WTC11 (cell line): ENCODE results near the gene NR2F6. TPM values are rescaled to one million over a fixed set of nuclear protein-coding genes. Genes with fewer than 3 reads are reported as not detected.

Experiments
- ATAC-seq: fragments of 200-7000 bp; cut with Tn5 transposase; 2 replicates; pipeline ENCODE4 v1.10.0; 2021; ENCODE audit warnings: mild to moderate bottlenecking, moderate library complexity
- CTCF ChIA-PET: fragments of 300-600 bp; sonication (Branson Sonifier 250); formaldehyde crosslinking; loops from one replicate; lab custom pipeline; 2021; ENCODE audit warnings: antibody characterized with exemption; lab: Charles Lee
- POLR2A ChIA-PET: fragments of 350-600 bp; sonication (Branson Sonifier 250); formaldehyde crosslinking; loops from one replicate; lab custom pipeline; 2021; ENCODE audit warnings: antibody characterized with exemption; lab: Charles Lee
- DNase-seq: peaks from one replicate; pipeline ENCODE4 v3.0.0; 2021; ENCODE audit warnings: low spot score
- H3K27ac Mint-ChIP-seq: 2 replicates; pipeline ENCODE4 v1.8.0; 2021; ENCODE audit warnings: mixed read lengths
- H3K27me3 Mint-ChIP-seq: 2 replicates; pipeline ENCODE4 v1.8.0; 2021; ENCODE audit warnings: low read depth, mild to moderate bottlenecking, moderate library complexity, mixed read lengths
- H3K36me3 Mint-ChIP-seq: 2 replicates; pipeline ENCODE4 v1.8.0; 2021; ENCODE audit warnings: mixed read lengths
- H3K4me1 Mint-ChIP-seq: 2 replicates; pipeline ENCODE4 v1.8.0; 2022; ENCODE audit warnings: mixed read lengths
- H3K4me3 Mint-ChIP-seq: 2 replicates; pipeline ENCODE4 v1.8.0; 2021; ENCODE audit warnings: mild to moderate bottlenecking, moderate library complexity, mixed read lengths
- H3K9me3 Mint-ChIP-seq: 2 replicates; pipeline ENCODE4 v1.8.0; 2021; ENCODE audit warnings: mixed read lengths
- CREB1 ChIP-seq: sonication (generic); formaldehyde crosslinking; IDR thresholded peaks from 2 replicates; pipeline ENCODE4 v1.8.0; 2023; ENCODE audit warnings: mild to moderate bottlenecking, missing genetic modification reagents
- EMX1 ChIP-seq: fragments of 250-450 bp; sonication (Bioruptor Pico); IDR thresholded peaks from 2 replicates; pipeline ENCODE4 v1.8.0; 2021; ENCODE audit warnings: mild to moderate bottlenecking
- FOXJ3 ChIP-seq: sonication (generic); formaldehyde crosslinking; IDR thresholded peaks from 2 replicates; pipeline ENCODE4 v1.9.0; 2021; ENCODE audit warnings: missing genetic modification reagents, mild to moderate bottlenecking, borderline replicate concordance
- FOXP1 ChIP-seq: sonication (generic); formaldehyde crosslinking; IDR thresholded peaks from 2 replicates; pipeline ENCODE4 v1.8.0; 2022; ENCODE audit warnings: missing genetic modification reagents, mild to moderate bottlenecking, moderate library complexity, borderline replicate concordance
- FOXP4 ChIP-seq: sonication (generic); formaldehyde crosslinking; IDR thresholded peaks from 2 replicates; pipeline ENCODE4 v1.8.0; 2022; ENCODE audit warnings: mild to moderate bottlenecking, missing genetic modification reagents
- GRHL2 ChIP-seq: fragments of 250-450 bp; sonication (Bioruptor Pico); IDR thresholded peaks from 2 replicates; pipeline ENCODE4 v1.8.0; 2022; ENCODE audit warnings: mild to moderate bottlenecking, moderate library complexity; ENCODE audit not compliant: insufficient replicate concordance, severe bottlenecking
- KAT7 ChIP-seq: sonication (generic); formaldehyde crosslinking; IDR thresholded peaks from 2 replicates; pipeline ENCODE4 v1.8.1; 2023; ENCODE audit warnings: missing genetic modification reagents, mild to moderate bottlenecking, borderline replicate concordance
- MAX ChIP-seq: sonication (generic); formaldehyde crosslinking; IDR thresholded peaks from 2 replicates; pipeline ENCODE4 v1.8.0; 2022; ENCODE audit warnings: mild to moderate bottlenecking, missing genetic modification reagents
- MLX ChIP-seq: sonication (generic); formaldehyde crosslinking; IDR thresholded peaks from 2 replicates; pipeline ENCODE4 v1.8.1; 2023; ENCODE audit warnings: mild to moderate bottlenecking, missing genetic modification reagents, moderate library complexity
- MXD4 ChIP-seq: fragments of 250-450 bp; sonication (Bioruptor Pico); IDR thresholded peaks from 2 replicates; pipeline ENCODE4 v1.8.0; 2021; ENCODE audit warnings: mild to moderate bottlenecking, moderate library complexity, borderline replicate concordance
- MYBL2 ChIP-seq: sonication (generic); formaldehyde crosslinking; IDR thresholded peaks from 2 replicates; pipeline ENCODE4 v1.8.1; 2023; ENCODE audit warnings: mild to moderate bottlenecking, moderate library complexity, missing genetic modification reagents
- NFE2L1 ChIP-seq: sonication (generic); formaldehyde crosslinking; IDR thresholded peaks from 2 replicates; pipeline ENCODE4 v1.8.1; 2023; ENCODE audit warnings: missing genetic modification reagents
- NFYB ChIP-seq: sonication (generic); formaldehyde crosslinking; conservative IDR thresholded peaks from 2 replicates; pipeline ENCODE4 v1.8.0; 2022; ENCODE audit warnings: low read depth, missing genetic modification reagents
- NR1H2 ChIP-seq: sonication (generic); formaldehyde crosslinking; IDR thresholded peaks from 2 replicates; pipeline ENCODE4 v1.9.0; 2021; ENCODE audit warnings: mild to moderate bottlenecking, moderate library complexity, missing genetic modification reagents
- NR2C2 ChIP-seq: sonication (generic); formaldehyde crosslinking; IDR thresholded peaks from 2 replicates; pipeline ENCODE4 v1.8.0; 2022; ENCODE audit warnings: mild to moderate bottlenecking, missing genetic modification reagents
- PREB ChIP-seq: sonication (generic); formaldehyde crosslinking; IDR thresholded peaks from 2 replicates; pipeline ENCODE4 v1.8.1; 2022; ENCODE audit warnings: mild to moderate bottlenecking, missing genetic modification reagents, moderate library complexity, borderline replicate concordance
- RELA ChIP-seq: sonication (generic); formaldehyde crosslinking; IDR thresholded peaks from 2 replicates; pipeline ENCODE4 v1.8.1; 2022; ENCODE audit warnings: missing genetic modification reagents, mild to moderate bottlenecking, borderline replicate concordance
- TEAD4 ChIP-seq: sonication (generic); formaldehyde crosslinking; IDR thresholded peaks from 2 replicates; pipeline ENCODE4 v1.8.0; 2022; ENCODE audit warnings: mild to moderate bottlenecking, missing genetic modification reagents
- USF1 ChIP-seq: sonication (generic); formaldehyde crosslinking; IDR thresholded peaks from 2 replicates; pipeline ENCODE4 v1.8.0; 2022; ENCODE audit warnings: mild to moderate bottlenecking, missing genetic modification reagents
- ZNF219 ChIP-seq: sonication (generic); formaldehyde crosslinking; IDR thresholded peaks from 2 replicates; pipeline ENCODE4 v1.8.0; 2023; ENCODE audit warnings: missing genetic modification reagents, mild to moderate bottlenecking, borderline replicate concordance
- ZNF232 ChIP-seq: sonication (generic); formaldehyde crosslinking; IDR thresholded peaks from 2 replicates; pipeline ENCODE4 v1.8.0; 2022; ENCODE audit warnings: mild to moderate bottlenecking, missing genetic modification reagents
- ZNF423 ChIP-seq: fragments of 250-450 bp; sonication (Bioruptor Pico); IDR thresholded peaks from 2 replicates; pipeline ENCODE4 v2.1.2; 2022; ENCODE audit warnings: mild to moderate bottlenecking, moderate library complexity
- total RNA-seq: library from RNA; stranded (reverse); gene quantifications from 3 replicates; pipeline ENCODE4 v1.2.3, GENCODE V29; 2021

NR2F6 gene
- total RNA-seq, 1 experiment from 2014 or later, result 145 TPM

GRCh38 chr19:17236811-17237543 is 8.7 kb downstream of the NR2F6 start:
- no peak for DNase-seq
- ATAC-seq, result no peak
- Mint-ChIP-seq H3K27me3 (no peaks in the 10 kb centered on the region), H3K27ac (peak overlapping the region; percentile 78), H3K4me3 (no peak overlapping the region), H3K36me3 (peaks cover 28% of the 10 kb centered on the region), H3K9me3 (no peaks in the 10 kb centered on the region), H3K4me1 (peaks cover 40% of the 10 kb centered on the region)
- ChIA-PET POLR2A (interaction anchor here (1.2 to 2.8 kb wide), 3 partner anchors 8 to 30 kb away, joined by 4 to 9 read pairs (median 8); partner anchors contain the start of genes BABAM1 and OCEL1), CTCF (interaction anchor here (1.0 to 3.2 kb wide), 4 partner anchors 10 to 55 kb away, joined by 3 to 12 read pairs (median 5); partner anchors contain the start of gene USE1)
- TF ChIP-seq FOXP1 (no peak), EMX1 (no peak), ZNF232 (no peak), NFE2L1 (CRISPR knock-in tag) (no peak), MAX (no peak), NR1H2 (no peak)

- TF ChIP-seq KAT7 (0 out of 2 replicates have a peak, but pooled peaks have one; percentile 26), RELA (CRISPR knock-in tag) (0 out of 2 replicates have a peak, but pooled peaks have one; percentile 5), MXD4 (CRISPR knock-in tag) (no peak)
- ATAC-seq, result peak; percentile 33
- Mint-ChIP-seq H3K4me1 (peaks cover 34% of the 10 kb centered on the region), H3K9me3 (no peaks in the 10 kb centered on the region), H3K27ac (peak overlapping the region; percentile 78; the same call in 1 of the 2 replicates), H3K27me3 (no peaks in the 10 kb centered on the region), H3K36me3 (peaks cover 34% of the 10 kb centered on the region), H3K4me3 (peak overlapping the region; percentile 80; the same call in 1 of the 2 replicates)
- peak; percentile 62 for DNase-seq
- CTCF ChIA-PET, result interaction anchor here (1.0 to 3.2 kb wide), 9 partner anchors 8 to 189 kb away, joined by 3 to 12 read pairs (median 7); partner anchors contain the start of genes MRPL34, OCEL1 and USE1
- POLR2A ChIA-PET, result interaction anchor here (0.5 to 2.8 kb wide), 5 partner anchors 9 to 400 kb away, joined by 3 to 9 read pairs (median 5); partner anchors contain the start of genes BABAM1 and OCEL1
These were observed 9.5 kb downstream of the NR2F6 start for GRCh38 chr19:17235971-17236777.

GRCh38 chr19:17235300-17235970 is 10.3 kb downstream of the NR2F6 start:
- ChIA-PET POLR2A (interaction anchor here (0.6 to 2.8 kb wide), 9 partner anchors 9 to 159 kb away, joined by 3 to 11 read pairs (median 6); partner anchors contain the start of genes BABAM1, OCEL1 and USE1), CTCF (interaction anchor here (1.0 to 3.2 kb wide), 11 partner anchors 8 to 190 kb away, joined by 3 to 12 read pairs (median 6); partner anchors contain the start of genes MRPL34, OCEL1 and USE1)
- no peak overlapping the region for H3K27ac Mint-ChIP-seq
- no peaks in the 10 kb centered on the region for H3K9me3 Mint-ChIP-seq
- no peaks in the 10 kb centered on the region for H3K27me3 Mint-ChIP-seq
- ATAC-seq (peak; percentile 36), DNase-seq (peak; percentile 68)
- peak overlapping the region; percentile 80 for H3K4me3 Mint-ChIP-seq
- H3K4me1 Mint-ChIP-seq, result peaks cover 27% of the 10 kb centered on the region
- peaks cover 40% of the 10 kb centered on the region for H3K36me3 Mint-ChIP-seq
- TF ChIP-seq GRHL2 (CRISPR knock-in tag) (no peak), ZNF423 (no peak), PREB (CRISPR knock-in tag) (no peak), USF1 (CRISPR knock-in tag) (no peak), CREB1 (no peak), FOXJ3 (no peak), NR1H2 (no peak), MAX (peak; percentile 63; the same call in 1 of the 2 replicates), MLX (CRISPR knock-in tag) (0 out of 2 replicates have a peak, but pooled peaks have one; percentile 37), NR2C2 (no peak), MYBL2 (CRISPR knock-in tag) (peak; percentile 35; the same call in 1 of the 2 replicates), TEAD4 (CRISPR knock-in tag) (no peak), FOXP4 (CRISPR knock-in tag) (peak; percentile 57; the same call in 1 of the 2 replicates), NFYB (no peak), ZNF219 (CRISPR knock-in tag) (no peak)
